ENCODE data around the gene SGK2. TPM values are rescaled to one million over a fixed set of nuclear protein-coding genes. Genes with fewer than 3 reads are reported as not detected.
A peak's percentile ranks its signal among the peaks of the same experiment; 100 is the strongest.

Gene SGK2
- total and polyA plus RNA-seq, 2 of the 13 experiments (the other 11 are each of a cell fraction or from before 2014, with no cell fraction given), result 6.2 to 29.4 TPM

DNA sequence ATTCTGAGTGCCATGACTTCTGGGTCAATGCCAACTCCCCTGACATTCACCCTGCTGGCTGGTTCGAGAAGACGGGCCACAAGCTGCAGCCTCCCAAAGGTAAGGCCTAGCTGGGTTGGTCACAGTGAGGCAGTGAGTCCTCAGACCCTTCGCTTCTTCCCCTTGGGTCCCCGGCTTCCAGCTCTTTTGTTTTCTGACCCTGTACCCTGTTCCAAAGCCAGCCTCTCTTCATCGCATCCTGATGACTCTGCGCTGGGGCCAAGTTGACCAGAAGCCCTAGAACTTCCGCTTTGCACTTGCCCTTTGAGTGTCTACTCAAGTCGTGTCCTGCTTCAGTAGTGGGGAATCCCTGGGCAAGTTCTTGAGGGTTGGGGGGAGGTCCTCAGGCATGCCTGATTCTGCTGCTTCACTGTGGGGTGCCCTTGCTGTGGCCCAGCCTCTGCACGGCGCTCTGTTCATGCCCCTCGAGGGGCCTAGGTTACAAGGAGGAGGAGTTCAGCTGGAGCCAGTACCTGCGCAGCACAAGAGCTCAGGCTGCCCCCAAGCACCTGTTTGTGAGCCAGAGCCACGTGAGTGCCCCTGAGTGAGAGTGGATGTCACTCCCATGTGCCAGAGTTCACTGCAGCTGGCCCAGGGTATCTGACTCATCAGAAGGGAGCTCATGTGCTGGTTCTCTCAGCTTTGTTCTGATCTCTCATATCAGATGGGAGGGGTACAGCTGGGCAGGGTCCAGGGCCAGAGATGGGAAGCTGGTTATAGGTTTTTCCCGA is 28.3 kb upstream of the SGK2 start (continued):
- TF ChIP-seq ZNF839 (CRISPR knock-in tag; IDR thresholded peaks at IDR 0.05; ENCODE audit: borderline replicate concordance), result peak; percentile 87; the same call in 1 of the 2 replicates
- no peak for TF ChIP-seq ZFP36 (IDR thresholded peaks at IDR 0.05; ENCODE audit: borderline replicate concordance, low read depth, low read length, partially characterized antibody)
- peak; percentile 93; the same call in 1 of the 2 replicates for TF ChIP-seq CC2D1A (CRISPR knock-in tag; IDR thresholded peaks at IDR 0.05)
- TF ChIP-seq MYPOP (CRISPR knock-in tag; IDR thresholded peaks at IDR 0.05), result peak; percentile 67; the same call in 1 of the 2 replicates
- TF ChIP-seq ZC3H4 (CRISPR knock-in tag; IDR thresholded peaks at IDR 0.05; ENCODE audit: borderline replicate concordance), result peak; percentile 56; the same call in 1 of the 2 replicates
- 0 out of 2 replicates have a peak, but pooled peaks have one; percentile 80 for TF ChIP-seq NFE2L1 (CRISPR knock-in tag; IDR thresholded peaks at IDR 0.05; ENCODE audit: borderline replicate concordance)
- TF ChIP-seq PHF21A (CRISPR knock-in tag; IDR thresholded peaks at IDR 0.05), result peak; percentile 76
- peak; percentile 52 to 64 for TF ChIP-seq NR2F1 (CRISPR knock-in tag; IDR thresholded peaks at IDR 0.05)
- TF ChIP-seq BHLHE40 (IDR thresholded peaks at IDR 0.05; ENCODE audit: low read length), result peak; percentile 96
- TF ChIP-seq MAX (IDR thresholded peaks at IDR 0.05), result peak; percentile 99
- no peak for TF ChIP-seq LCORL (IDR thresholded peaks at IDR 0.05)
- peak; percentile 91 for TF ChIP-seq LCORL (CRISPR knock-in tag; IDR thresholded peaks at IDR 0.05)
- TF ChIP-seq SP5 (CRISPR knock-in tag; IDR thresholded peaks at IDR 0.05; ENCODE audit: borderline replicate concordance, low read depth), result peak; percentile 71
- TF ChIP-seq, protein P1, sequence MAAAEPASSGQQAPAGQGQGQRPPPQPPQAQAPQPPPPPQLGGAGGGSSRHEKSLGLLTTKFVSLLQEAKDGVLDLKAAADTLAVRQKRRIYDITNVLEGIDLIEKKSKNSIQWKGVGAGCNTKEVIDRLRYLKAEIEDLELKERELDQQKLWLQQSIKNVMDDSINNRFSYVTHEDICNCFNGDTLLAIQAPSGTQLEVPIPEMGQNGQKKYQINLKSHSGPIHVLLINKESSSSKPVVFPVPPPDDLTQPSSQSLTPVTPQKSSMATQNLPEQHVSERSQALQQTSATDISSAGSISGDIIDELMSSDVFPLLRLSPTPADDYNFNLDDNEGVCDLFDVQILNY (CRISPR knock-in tag; conservative IDR thresholded peaks at IDR 0.05), result no peak
- no peak for TF ChIP-seq ATF1 (CRISPR knock-in tag; IDR thresholded peaks at IDR 0.05)
- no peak for TF ChIP-seq SMARCE1 (IDR thresholded peaks at IDR 0.05; ENCODE audit: borderline replicate concordance)
- TF ChIP-seq TARDBP (CRISPR knock-in tag; IDR thresholded peaks at IDR 0.05), result peak; percentile 87; the same call in 1 of the 2 replicates
- TF ChIP-seq ZNF230 (CRISPR knock-in tag; IDR thresholded peaks at IDR 0.05), result peak; percentile 95
- peak; percentile 90 for TF ChIP-seq HOXA3 (CRISPR knock-in tag; IDR thresholded peaks at IDR 0.05)
- peak; percentile 72; the same call in 1 of the 2 replicates for TF ChIP-seq JUNB (CRISPR knock-in tag; IDR thresholded peaks at IDR 0.05; ENCODE audit: borderline replicate concordance)
- TF ChIP-seq SRF (IDR thresholded peaks at IDR 0.05; ENCODE audit: low read depth, low read length), result no peak
- no peak for TF ChIP-seq TOE1 (CRISPR knock-in tag; IDR thresholded peaks at IDR 0.05)
- TF ChIP-seq CBX1 (IDR thresholded peaks at IDR 0.05; ENCODE audit: low read depth), result peak; percentile 77
- TF ChIP-seq ZNF687 (CRISPR knock-in tag; IDR thresholded peaks at IDR 0.05), result peak; percentile 100
- TF ChIP-seq CHD2 (IDR thresholded peaks at IDR 0.05; ENCODE audit: low read depth, low read length), result no peak

Data from HepG2 (cell line).